Endometrial microvascular endothelial cells (primary cell): Measurements from ENCODE around the gene TIMM13. TPM values are rescaled to one million over a fixed set of nuclear protein-coding genes. Genes with fewer than 3 reads are reported as not detected.
"Not testable (repeated sequence)": the region's sequence is repeated elsewhere in the genome, so short reads cannot be mapped to it uniquely, and the experiment has no call there.

Source experiments
- in situ Hi-C: cut with HindIII; loops from 2 replicates; pipeline ENCODE4 v1.10.0; 2017; ENCODE audit warnings: low sequenced_read_pairs, low pct_unique_long_range_greater_than_20kb; ENCODE audit errors: inconsistent ontology term
- total RNA-seq: library from RNA; depleted of rRNA; stranded (reverse); fragments of >200 nt; gene quantifications from one replicate; pipeline ENCODE4 v1.2.3, GENCODE V29; 2015; ENCODE audit errors: inconsistent ontology term

Gene TIMM13
- total RNA-seq, 1 donor from 2014 or later = 65.0 TPM

GRCh38 chr19:2394054-2394441 lies 33.3 kb downstream of the TIMM13 start:
- in situ Hi-C loops = no loop called here

DNA sequence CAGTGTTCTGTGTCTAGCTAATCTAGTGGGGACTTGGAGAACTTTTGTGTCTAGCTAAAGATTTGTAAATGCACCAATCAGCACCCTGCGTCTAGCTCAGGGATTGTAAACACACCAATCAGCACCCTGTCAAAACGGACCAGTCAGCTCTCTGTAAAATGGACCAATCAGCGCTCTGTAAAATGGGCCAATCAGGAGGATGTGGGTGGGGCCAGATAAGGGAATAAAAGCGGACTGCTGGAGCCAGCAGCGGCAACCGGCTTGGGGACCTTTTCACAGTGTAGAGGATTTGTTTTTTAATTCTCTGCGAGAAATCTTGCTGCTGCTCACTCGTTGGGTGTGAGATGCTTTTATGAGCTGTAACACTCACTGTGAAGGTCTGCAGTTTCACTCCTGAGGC lies 34.5 kb downstream of the TIMM13 start:
- in situ Hi-C loops = not testable (repeated sequence)

- in situ Hi-C loops = no loop called here
Observed at GRCh38 chr19:2392366-2392765, 35.0 kb downstream of the TIMM13 start.

GRCh38 chr19:2391118-2391725 lies 36.2 kb downstream of the TIMM13 start:
- in situ Hi-C loops = no loop called here

GRCh38 chr19:2389594-2389993 lies 37.8 kb downstream of the TIMM13 start:
- in situ Hi-C loops = no loop called here

- in situ Hi-C loops = no loop called here
Observed at GRCh38 chr19:2387367-2388288, 39.8 kb downstream of the TIMM13 start.

DNA sequence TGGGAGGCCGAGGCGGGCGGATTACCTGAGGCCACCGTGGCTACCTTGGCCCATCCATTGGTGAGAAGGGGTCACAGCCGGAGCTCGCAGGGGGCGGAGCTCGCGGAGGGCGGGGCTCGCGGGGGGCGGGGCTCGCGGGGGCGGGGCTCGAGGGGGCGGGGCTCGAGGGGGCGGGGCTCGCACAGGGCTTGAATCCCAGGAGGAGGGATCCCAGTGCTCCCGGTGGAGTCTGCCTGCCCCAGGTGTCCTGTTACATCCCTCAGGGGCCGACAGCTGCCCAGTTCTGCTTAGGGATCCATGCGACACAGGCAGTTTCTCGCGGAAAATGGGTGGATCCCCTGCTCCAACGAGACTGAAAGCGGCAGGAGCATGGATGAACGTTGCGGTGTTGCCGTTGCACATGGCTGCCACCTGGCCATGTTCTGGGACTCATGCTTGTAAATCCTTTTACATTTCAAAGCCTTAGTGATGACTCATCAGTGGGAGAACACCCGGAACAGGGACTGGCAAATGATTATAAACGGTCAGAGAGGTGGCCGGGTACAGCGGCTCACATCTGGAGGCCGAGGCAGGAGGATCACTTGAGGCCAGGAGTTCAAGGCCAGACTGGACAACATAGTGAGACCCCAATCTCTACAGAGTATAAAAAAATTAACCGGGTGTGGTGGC lies 42.2 kb downstream of the TIMM13 start:
- in situ Hi-C loops = no loop called here

GRCh38 chr19:2382530-2383222 lies 44.7 kb downstream of the TIMM13 start:
- in situ Hi-C loops = no loop called here

DNA sequence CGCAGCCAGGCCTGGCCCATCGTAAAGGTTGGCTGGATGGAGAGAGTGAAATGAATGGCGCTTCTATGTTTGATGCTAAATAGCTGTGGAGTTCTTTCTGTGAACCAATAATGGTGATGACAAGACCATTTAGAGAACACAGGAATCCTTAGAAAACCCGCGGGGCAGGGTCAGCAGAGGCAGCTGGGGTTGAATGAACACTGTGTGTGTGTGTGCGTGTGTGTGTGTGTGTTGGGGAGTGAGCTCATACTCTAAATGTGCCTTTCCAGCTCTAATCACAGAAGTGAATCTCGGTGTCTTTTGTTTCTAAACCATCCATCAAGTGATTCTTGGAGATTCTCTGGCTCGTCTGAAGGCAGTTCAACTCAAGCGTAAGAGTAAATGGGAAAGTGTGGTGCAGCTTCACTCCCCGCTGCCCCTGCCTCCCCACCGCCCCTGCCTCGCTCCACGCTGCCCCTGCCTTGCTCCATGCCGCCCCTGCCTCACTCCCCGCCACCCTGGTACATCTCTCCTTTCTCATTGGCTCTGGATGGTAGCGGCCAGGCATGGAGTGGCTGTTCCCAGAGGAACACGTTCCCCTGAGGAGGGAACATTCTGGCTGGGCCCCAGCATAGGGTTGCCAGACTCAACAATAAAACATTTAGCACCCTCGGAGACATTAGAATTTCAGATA lies 46.1 kb downstream of the TIMM13 start:
- in situ Hi-C loops = no loop called here

- in situ Hi-C loops = no loop called here
Observed at GRCh38 chr19:2380567-2380966, 46.8 kb downstream of the TIMM13 start.

- in situ Hi-C loops = no loop called here
Observed at GRCh38 chr19:2376784-2377519, 50.4 kb downstream of the TIMM13 start.

Other genes with a start within 250 kb of the TIMM13 start
- gene PLEKHJ1, start 191.3 kb downstream of the TIMM13 start, total RNA-seq = 118 TPM
- gene SF3A2, start 190.8 kb downstream of the TIMM13 start, total RNA-seq = 51.0 TPM
- 0.19 TPM for gene AMH, start 178.3 kb downstream of the TIMM13 start, total RNA-seq
- not detected for gene JSRP1, start 171.2 kb downstream of the TIMM13 start, total RNA-seq
- not detected for gene PEAK3, start 145.4 kb downstream of the TIMM13 start, total RNA-seq
- not detected for gene LINGO3, start 119.4 kb downstream of the TIMM13 start, total RNA-seq
- 132 TPM for gene LSM7, start 99.0 kb downstream of the TIMM13 start, total RNA-seq
- gene SPPL2B, start 98.9 kb downstream of the TIMM13 start, total RNA-seq = 53.6 TPM
- not detected for gene TMPRSS9, start 67.3 kb downstream of the TIMM13 start, total RNA-seq
- gene LMNB2, start 29.4 kb upstream of the TIMM13 start, total RNA-seq = 185 TPM
- gene GADD45B, start 48.5 kb upstream of the TIMM13 start, total RNA-seq = 45.3 TPM